Measurements from ENCODE around the gene NEIL3.
"Not testable (repeated sequence)": the region's sequence is repeated elsewhere in the genome, so short reads cannot be mapped to it uniquely, and the experiment has no call there.

The NEIL3 gene

DNA sequence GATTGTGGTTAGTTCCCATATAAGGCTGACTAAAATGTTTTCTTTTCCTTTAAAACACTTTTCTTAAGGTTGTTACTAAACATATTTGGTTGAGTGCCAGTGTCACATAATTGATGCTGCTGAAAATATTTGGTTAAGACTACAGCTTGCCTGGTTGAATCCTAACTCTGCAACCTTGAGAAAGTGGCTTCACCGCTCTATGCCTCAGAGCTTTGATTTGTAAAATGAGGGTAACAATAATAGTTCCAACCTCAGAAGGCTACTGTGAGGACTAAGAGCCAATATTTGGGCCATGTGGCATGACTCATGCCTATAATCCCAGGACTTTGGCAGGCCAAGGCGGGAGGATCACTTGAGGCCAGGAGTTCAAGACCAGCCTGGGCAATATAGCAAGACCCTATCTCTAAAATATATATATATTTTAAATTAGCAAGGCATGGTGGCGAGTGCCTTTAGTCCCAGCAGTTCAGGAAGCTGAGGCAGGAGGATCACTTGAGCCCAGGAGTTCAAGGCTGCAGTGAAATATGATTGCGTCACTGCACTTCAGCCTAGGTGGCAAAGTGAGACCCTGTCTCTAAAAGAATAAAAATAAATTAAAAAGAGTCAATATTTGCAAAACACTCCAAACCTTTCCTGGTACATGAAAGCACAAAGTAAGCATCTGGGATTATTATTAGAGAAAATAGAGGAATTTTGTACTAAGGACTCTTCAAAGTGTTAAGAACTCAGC lies 7.1 kb upstream of the NEIL3 start:
- FAIRE-seq = no peak

DNA sequence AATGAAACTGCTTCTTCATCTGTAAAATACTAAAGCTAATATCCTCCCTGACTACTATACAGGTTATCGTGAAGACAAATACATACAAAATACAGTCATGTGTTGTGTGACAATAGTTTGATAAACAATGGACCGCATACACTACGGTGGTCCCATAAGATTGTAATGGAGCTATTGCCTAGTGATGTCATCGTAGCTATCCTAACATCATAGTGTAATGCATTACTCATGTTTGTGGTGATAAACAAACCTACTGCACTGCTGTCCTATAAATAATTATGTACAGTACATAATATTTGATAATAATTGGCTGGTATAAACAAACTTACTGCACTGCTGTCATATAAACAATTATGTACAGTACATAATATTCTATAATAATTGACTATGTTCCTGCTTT lies 5.6 kb upstream of the NEIL3 start:
- FAIRE-seq = no peak

GRCh38 chr4:177304864-177305263 lies 4.8 kb upstream of the NEIL3 start:
- FAIRE-seq = not testable (repeated sequence)

DNA sequence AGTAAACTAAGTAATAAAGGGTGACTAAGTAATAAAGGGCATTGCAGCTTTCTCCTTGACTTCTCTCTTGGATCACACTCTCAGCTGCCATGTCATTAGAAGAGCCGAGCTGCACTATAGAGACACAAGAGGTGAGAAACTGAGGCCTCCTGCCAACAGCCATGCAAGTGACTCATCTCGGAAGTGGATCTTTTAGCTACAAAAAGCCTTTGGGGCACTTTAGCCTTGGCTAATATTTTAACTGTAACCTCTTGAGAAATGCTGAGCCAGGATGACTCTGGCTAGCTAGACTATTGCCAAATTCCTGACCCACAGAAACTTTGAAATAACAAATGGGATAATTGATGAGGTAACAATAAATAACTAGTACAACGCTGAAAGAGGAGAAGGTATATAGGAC lies 1.5 kb upstream of the NEIL3 start:
- no peak for FAIRE-seq

GRCh38 chr4:177308847-177309521 lies 690 bp upstream of the NEIL3 start:
- FAIRE-seq = no peak

GRCh38 chr4:177311589-177311988 lies 1.9 kb downstream of the NEIL3 start:
- no peak for FAIRE-seq

DNA sequence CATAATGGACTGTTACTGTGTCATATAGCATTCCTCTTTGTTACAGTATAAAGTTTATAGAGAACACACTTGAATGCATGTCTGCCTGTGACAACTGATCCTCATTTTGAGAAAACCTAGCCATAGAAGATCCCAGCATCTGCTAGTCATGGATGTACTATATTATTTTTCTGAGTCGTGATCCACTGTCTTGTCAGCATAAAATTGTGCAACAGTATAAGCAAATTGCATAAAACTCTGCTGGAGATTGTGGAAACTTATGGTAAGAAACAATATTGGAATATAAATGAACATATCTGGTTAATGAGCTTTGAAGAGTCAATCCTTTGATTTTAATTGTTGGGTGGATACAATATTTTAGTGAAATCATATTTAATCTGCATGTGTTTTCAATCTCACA lies 3.6 kb downstream of the NEIL3 start:
- FAIRE-seq = no peak

DNA sequence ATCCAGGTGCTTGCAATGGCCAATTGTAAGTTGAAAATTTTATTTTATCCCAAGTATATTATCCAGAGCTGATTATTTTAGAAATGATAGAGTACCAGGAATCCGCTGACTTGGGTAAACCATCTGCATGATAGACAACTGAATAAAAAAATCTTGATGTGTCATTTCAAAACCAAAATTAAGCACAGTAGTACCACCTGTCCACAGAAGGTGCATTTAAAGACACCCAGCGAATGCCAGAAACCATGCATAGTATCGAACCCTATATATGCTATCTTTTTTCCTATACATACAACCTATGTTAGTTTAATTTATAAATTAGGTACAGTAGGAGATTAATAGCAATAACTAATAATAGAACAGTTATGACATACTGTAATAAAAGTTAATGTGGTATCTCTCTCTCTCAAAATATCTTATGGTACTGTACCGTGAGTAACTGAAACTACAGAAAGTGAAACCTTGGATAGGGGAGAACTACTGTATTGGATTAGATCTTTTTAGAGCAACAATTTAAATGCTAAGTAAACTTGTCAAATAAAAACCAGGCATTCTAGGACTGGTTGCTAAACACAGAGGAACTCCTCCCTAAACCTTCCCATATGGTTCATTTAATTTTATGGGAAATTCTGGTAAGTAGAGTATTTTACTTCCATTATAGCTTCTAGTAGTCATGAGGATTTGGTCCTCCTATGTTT lies 6.2 kb downstream of the NEIL3 start:
- no peak for FAIRE-seq

GRCh38 chr4:177320721-177321120 lies 11.0 kb downstream of the NEIL3 start:
- no peak for FAIRE-seq

GRCh38 chr4:177321647-177322046 lies 12.0 kb downstream of the NEIL3 start:
- no peak for FAIRE-seq

DNA sequence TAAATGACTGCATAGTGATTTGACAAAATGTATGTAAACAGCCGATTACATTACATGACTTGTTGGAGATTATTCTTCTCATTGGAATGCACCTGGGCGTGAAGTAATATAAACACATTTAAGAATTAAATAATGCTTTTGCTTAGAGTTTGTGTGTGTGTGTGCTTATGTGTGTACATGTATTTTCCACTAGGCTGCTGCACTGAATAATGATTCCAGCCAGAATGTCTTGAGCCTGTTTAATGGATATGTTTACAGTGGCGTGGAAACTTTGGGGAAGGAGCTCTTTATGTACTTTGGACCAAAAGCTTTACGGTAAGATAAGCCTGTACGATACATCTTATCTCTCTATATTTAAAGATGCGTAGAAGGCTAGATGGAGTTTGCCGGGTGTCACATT lies 12.6 kb downstream of the NEIL3 start:
- no peak for FAIRE-seq

- no peak for FAIRE-seq
Measured at GRCh38 chr4:177322881-177323280, 13.2 kb downstream of the NEIL3 start.

GRCh38 chr4:177323416-177323815 lies 13.7 kb downstream of the NEIL3 start:
- no peak for FAIRE-seq

DNA sequence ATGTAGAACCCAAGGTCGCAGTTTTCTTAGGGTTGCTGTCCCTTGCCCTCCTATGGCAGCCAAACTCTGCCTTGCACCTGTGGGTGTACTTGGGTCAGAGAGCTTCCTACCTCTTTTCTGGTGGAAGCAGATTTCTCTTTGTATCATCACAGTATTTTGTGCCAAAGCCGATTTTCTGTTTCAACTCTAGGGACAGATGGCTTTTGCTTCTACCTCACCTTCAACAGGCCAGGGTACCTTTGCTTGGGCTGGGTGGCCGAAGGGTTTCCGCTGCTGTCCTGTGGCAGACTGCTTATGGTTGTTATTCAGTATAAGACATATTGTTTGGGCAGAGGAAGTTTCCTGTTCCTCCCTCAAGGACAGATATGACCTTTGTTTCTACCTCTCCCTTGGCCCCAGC lies 22.4 kb downstream of the NEIL3 start:
- FAIRE-seq = no peak

GRCh38 chr4:177339477-177340374 lies 30.1 kb downstream of the NEIL3 start:
- FAIRE-seq = peak; percentile 53

- FAIRE-seq = no peak
Measured at GRCh38 chr4:177348348-177348747, 38.7 kb downstream of the NEIL3 start.

GRCh38 chr4:177349191-177349590 lies 39.5 kb downstream of the NEIL3 start:
- no peak for FAIRE-seq

DNA sequence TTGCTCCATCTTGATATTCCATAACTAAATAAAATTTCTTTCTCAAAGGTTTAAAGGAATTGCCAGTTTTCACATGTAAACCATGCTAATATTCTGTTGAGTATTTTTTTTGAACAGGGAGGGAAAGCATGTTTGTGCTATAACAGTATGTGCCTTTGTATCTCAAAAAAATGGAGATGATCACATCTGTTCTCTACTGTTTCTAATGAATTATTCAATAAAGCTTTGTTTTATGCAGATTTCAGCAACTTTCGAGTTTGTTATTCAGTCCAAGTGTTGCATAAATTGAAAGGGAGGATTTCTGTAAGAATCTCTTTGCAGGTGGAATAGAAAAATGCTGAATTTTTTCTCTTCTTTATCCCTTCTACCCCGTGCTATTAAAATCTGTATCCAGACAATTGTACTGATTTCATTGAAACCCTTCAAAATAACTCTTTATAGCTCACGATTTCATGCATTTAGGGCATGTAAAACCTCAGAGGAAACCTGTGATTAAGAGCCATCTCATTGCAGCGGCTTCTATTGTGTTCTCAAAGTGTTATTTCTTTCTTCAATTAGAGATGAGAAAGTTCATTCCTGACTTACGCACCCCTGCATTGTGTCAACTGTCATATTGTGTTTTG lies 42.1 kb downstream of the NEIL3 start:
- no peak for FAIRE-seq

- no peak for FAIRE-seq
Measured at GRCh38 chr4:177356206-177356605, 46.5 kb downstream of the NEIL3 start.

DNA sequence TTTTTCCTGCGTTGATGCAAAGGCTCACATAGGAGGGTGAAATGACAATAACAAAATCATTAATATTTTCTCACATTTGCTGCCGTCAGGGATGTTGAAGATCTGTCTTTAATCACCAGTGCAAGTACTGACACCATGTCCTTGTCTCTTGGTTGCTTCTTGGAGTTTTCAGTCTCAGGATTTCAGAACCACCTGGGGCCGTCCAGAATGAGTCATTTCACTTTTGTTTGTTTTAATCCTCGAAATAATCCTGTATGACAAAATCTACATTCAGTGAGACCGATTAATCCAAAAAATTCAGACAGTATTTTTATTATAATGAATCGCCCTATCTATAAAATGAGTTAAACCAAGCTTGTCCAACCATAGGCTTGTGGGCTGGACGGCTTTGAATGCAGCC lies 47.2 kb downstream of the NEIL3 start:
- no peak for FAIRE-seq

DNA sequence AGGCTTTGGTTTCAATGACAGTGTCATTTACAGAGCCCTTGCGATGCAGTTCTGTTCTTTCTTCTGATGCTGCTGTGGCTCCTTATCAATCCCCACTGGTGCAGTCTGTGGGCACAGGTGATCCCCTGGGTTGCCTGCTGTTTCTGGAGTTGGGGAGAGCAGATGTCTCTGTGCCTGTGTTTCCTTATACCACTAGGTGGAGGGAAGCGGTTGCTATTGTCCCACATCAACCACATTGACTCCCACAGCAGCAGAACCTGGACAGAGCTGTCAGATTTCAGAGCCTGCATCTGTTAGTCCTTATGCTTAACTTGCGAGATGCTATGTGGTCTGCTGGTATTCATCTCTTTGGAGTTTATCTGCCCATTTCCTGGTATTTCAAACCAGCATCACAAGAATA lies 57.7 kb downstream of the NEIL3 start:
- no peak for FAIRE-seq

DNA sequence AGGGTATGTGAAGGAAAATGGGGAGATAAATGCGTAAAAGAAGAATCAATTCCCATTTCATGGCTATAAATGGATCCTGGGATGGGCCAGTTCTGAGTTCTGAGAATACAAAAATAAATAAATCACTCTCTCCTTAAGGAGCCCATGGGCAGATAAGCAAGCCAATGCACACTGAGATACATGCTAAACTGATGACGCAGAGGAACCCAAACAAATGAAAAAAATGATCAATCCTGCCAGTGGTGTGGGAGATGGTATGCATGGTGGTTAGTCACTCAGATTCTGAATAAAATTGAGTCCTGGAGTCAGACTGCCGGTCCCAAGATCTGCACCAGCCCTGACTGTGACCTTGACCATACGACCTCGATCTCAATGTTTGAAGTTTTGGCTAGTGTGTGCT lies 59.7 kb downstream of the NEIL3 start:
- FAIRE-seq = no peak

DNA sequence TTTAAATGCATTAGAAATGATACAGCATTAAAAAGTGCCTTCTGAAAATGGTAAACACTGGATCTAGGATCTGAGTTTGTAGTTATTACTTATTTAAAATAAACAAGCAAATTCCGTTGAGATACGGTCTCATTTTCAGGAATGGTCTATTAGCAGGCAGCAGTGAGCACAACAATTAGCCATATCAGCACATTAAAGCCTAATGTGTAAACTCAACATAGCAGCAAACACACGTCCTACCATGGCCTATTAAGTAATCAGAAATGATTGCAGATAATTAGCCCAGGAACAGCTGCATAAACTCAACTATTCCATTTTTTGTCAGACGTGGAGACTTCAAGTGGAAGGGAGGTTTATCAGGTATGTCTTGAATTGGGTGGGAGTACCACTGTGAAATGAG lies 61.8 kb downstream of the NEIL3 start:
- FAIRE-seq = no peak

Data from endometrium (tissue), 2 donors.